GM19455 (cell line): ENCODE results near the gene DNALI1.
"Not testable (repeated sequence)": the region's sequence is repeated elsewhere in the genome, so short reads cannot be mapped to it uniquely, and the experiment has no call there.

Source experiments
- ATAC-seq: cut with Tn5 transposase; IDR thresholded peaks from one replicate; pipeline ENCODE4 v1.9.1; 2021; ENCODE audit not compliant: unreplicated experiment

Gene DNALI1

DNA sequence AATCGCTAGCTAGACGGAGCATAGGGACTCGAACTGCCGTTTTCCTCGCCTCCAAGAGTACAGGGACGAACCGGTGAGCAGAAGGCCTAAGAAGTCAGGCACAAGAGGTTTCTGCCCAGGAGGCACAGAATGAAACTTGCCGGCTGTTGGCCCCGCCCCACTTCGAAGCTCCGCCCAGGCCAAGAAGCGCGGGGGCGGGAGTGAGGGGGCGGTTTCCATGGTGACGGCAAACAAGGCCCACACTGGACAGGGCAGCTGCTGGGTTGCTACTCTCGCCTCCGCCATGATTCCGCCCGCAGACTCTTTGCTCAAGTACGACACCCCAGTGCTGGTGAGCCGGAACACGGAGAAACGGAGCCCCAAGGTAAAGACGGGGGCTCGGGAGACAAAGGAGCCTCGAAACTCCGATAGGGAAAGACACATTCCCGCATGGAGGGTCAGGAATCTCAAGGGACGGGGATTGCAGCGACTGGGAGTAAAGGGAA, at the start of gene DNALI1:
Gene DNALI1 (plus strand): TSS at position 229 of the 485 bp plus-strand sequence. CDS start 55 bp downstream, at position 284.
- no peak for ATAC-seq

- no peak for ATAC-seq
These were observed 47.6 kb upstream of the DNALI1 start for GRCh38 chr1:37509181-37509580.

- peak; percentile 5 for ATAC-seq
These were observed 42.9 kb upstream of the DNALI1 start for GRCh38 chr1:37513795-37514349.

- ATAC-seq = peak; percentile 94
These were observed 42.2 kb upstream of the DNALI1 start, which contains the start of gene MEAF6 for GRCh38 chr1:37514350-37515184. MEAF6 (minus strand) TSS chr1:37514766; CDS start chr1:37514746, 20 bp downstream.

DNA sequence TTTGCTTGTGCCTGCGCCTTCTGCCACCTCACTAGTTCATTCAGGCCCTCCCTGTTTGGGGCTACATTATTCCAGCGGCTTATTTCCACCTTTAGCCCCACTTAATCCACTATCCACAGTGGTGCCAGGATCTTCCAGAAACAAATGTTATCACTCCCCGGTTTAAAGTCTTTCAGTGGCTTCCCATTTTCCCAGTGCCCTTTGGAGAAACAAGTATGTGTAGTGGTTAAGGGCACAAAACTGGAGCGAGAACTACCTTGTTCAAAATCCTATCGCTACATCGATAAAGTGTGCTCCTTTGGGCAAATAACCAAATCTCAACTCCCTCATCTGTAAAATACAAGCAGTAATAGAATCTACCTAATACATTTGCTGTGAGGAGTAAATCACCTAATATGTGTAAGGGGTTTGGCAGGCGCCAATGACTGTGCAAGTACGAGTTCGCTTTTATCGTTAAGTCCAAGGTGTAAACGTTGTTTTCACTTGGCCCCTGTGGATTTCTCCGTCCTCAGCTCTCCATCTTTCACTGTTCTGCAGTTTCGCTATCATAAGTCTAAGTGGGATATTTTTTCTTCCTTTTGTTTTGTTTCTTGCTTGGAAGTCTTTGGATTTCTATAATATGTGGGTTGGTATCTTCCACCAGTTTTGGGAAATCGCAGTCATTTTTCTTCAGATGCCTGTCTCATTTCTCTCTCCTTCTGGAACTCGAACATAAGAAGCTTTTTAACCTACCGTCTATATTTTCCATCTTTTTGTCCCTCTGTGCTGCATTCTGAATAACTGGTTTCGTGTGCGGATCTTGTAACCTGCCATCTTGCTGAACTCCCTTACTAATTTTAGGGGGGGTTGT, 41.3 kb upstream of the DNALI1 start:
- ATAC-seq = no peak

DNA sequence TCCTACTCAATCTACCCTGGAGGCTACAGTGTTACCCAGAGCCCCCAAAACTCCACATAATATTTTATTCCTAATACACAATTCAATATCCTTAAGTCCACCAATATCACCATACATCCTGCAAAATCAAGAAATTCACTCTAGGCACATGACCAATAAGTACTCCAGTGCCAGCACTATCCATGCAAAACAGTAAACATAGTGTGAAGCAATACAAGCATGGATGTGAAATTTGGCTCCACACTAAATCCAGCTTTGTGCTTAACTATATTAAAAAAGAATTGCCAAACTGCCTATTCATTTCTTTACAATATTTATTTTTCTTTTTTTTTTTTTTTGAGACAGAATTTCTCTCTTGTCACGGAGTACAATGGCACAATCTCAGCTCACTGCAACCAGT, 39.2 kb upstream of the DNALI1 start:
- no peak for ATAC-seq

GRCh38 chr1:37518241-37518640, 38.5 kb upstream of the DNALI1 start:
- not testable (repeated sequence) for ATAC-seq

GRCh38 chr1:37518929-37519328, 37.8 kb upstream of the DNALI1 start:
- ATAC-seq = not testable (repeated sequence)

- ATAC-seq = no peak
These were observed 37.1 kb upstream of the DNALI1 start for GRCh38 chr1:37519613-37520012.

DNA sequence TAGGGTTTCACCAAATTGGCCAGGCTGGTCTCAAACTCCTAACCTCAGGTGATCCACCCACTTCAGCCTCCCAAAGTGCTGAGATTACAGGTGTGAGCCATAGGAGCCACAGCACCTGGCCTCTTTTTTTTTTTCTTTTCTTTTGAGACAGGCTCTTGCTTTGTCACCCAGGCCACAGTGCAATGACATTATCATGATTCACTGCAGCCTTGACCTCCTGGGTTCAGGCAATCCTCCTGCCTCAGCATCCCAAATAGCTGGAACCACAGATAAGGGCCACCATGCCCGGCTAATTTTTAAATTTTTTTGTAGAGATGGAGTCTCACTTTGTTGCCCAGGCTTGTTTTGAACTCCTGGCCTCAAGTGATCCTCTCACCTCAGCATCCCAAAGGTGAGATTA, 26.9 kb upstream of the DNALI1 start:
- ATAC-seq = not testable (repeated sequence)

DNA sequence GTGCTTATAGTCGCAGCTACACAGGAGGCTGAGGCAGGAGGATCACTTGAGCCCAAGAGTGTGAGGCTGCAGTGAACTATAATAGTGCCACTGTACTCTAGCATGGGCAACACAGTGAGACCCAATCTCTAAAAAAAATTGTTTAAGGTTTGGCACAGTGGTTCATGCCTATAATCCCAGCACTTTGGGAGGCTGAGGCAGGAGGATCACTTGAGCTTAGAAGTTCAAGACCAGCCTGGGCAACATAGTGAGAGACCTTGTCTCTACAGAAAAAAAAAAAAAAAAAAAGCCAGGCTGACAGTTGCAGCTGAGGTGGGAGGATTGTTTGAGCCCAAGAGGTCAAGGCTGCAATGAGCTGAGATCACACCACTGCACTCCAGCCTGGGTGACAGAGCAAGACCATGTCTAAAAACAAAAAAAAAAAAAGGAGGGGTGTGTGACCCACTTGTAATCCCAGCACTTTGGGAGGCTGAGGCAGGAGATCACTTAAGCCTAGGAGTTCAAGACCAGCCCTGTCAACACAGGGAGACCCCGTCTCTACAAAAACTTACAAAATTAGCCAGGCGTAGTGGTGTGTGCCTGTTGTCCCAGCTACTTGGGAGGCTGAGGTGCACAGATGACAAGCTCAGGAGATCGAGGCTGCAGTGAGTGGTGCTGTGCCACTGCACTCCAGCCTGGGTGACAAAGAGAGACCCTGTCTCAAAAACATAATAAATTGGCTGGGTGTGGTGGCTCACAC, 24.2 kb upstream of the DNALI1 start:
- ATAC-seq = not testable (repeated sequence)

GRCh38 chr1:37533317-37534093, 23.2 kb upstream of the DNALI1 start:
- no peak for ATAC-seq

DNA sequence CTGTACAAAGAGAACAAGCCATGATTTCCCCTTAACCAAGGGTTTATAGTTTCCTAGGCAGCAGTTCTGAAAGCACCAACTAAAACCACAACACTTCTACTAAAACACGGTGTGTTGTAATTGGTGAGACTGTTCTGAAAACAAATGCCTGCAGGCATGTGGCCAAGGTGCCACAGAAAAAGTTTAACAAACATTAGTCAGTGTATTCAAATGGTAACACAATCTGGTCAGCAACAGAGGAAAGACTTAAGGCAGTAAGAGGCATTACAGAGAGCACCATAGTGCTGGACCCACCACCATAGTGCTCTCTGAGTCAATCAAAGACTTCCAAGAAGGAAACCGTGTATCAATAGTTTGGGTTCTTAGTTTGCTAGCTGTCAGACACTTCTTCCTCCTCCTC, 19.4 kb upstream of the DNALI1 start:
- ATAC-seq = no peak

GRCh38 chr1:37539154-37539553, 17.6 kb upstream of the DNALI1 start:
- ATAC-seq = not testable (repeated sequence)

DNA sequence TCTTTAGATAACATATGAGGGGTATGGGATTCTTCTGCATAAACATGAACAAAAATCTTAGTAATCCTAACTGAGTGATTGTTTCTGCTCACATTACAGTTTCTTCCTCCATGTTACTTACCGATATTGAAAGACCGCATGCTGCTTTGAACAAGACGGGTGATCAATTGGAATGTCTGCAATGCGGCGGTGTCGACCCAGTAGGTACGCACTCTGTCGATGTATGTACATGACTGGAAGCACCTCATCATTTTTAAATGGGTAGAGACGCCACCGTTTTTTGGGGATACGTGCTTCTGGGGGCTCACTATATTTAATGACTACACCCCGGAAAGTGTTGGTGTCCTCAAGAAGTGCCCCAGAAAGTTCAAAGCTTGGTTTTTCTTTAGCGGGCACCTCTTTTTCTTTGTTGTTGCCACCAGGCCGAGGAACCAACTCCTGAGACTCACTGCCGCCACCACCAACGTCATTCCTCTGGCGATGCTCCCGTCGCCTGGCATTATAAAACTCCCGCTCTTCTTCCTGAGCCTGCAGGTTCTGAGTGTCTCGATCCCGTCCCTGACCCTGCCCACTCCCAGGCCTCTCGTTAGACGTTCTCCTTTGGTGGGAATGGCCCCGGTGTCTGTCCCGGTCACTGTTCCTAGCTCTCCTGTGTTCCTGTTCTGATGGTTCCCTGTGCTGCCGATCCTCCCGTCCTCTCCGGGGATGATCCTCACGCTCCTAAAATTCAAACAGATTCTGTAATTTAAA, 16.5 kb upstream of the DNALI1 start:
- no peak for ATAC-seq

DNA sequence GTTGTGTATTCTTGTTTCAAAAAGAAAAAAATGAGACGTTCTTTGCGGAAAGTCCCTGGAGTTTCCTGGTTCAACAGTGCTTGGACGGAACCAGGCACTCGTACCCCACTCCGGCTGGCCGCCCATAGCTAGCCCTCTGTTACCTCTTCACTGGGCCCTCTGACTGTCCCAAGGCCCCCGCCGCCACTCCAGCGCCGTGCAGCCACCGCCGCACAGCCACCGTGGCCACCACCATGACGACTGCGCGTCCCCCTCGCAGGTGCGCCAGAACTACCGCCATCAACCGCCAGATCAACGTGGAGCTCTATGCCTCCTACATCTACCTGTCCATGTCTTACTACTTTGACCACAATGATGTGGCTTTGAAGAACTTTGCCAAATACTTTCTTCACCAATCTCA, 12.2 kb upstream of the DNALI1 start:
- no peak for ATAC-seq

DNA sequence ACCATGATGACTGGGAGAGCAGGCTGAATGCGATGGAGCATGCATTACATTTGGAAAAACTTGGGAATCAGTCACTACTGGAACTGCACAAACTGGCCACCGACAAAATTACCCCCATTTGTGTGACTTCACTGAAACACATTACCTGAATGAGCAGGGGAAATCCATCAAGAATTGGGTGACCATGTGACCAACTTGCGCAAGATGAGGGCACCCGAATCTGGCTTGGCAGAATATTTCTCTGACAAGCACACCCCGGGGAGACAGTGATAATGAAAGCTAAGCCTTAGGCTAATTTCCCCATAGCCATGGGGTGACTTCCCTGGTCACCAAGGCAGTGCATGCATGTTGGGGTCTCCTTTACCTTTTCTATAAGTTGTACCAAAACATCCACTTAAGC, 11.7 kb upstream of the DNALI1 start:
- no peak for ATAC-seq

GRCh38 chr1:37549341-37549740, 7.4 kb upstream of the DNALI1 start:
- no peak for ATAC-seq

- ATAC-seq = peak; percentile 25
These were observed 3.2 kb upstream of the DNALI1 start for GRCh38 chr1:37553598-37553926.
